Frontal cortex (tissue), 4 donors: ENCODE data around the gene HAAO. TPM values are rescaled to one million over a fixed set of nuclear protein-coding genes. Genes with fewer than 3 reads are reported as not detected.
"Not testable (repeated sequence)": the region's sequence is repeated elsewhere in the genome, so short reads cannot be mapped to it uniquely, and the experiment has no call there.

ENCODE experiments used
- DNase-seq, 2 donors: peaks; one replicate each; pipeline ENCODE4 v3.0.0; 2012; ENCODE audit warnings: low spot score in 2 of 2
- FAIRE-seq: peaks from 2 replicates; lab custom pipeline; 2012; peaks lifted over from hg19 to GRCh38; lab: Jason Lieb, UNC
- total RNA-seq: library from RNA; depleted of rRNA; stranded (reverse); fragments of >200 nt; gene quantifications from one replicate; pipeline ENCODE4 v1.2.3, GENCODE V29; 2014
- donor health status: control.
- donor health status: control.
- donor health status: control.

The HAAO gene
- total RNA-seq, 1 donor from 2014 or later: 0.82 TPM

- FAIRE-seq (no peak), DNase-seq (no peak)
Measured at GRCh38 chr2:42755191-42755880, 37.0 kb downstream of the HAAO start.

DNA sequence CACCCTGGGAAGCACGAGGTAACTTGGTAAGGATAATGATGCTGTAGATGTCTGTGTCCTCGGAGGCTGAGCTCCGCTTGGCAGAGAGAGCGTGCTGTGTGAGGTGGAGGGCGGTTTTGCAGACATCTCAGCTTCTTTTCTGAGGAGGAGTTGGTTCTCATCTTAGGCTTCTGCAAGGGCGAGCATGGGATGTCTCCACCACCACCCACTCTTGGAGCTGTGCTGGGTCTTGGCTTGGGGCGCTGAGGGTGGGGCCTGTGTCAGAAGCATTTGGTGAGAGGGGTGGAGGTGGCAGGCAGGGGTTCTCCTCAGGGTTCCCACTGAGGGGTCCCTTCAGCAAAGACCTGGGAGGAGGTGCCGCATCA is 37.6 kb downstream of the HAAO start:
- DNase-seq (no peak), FAIRE-seq (no peak)

DNA sequence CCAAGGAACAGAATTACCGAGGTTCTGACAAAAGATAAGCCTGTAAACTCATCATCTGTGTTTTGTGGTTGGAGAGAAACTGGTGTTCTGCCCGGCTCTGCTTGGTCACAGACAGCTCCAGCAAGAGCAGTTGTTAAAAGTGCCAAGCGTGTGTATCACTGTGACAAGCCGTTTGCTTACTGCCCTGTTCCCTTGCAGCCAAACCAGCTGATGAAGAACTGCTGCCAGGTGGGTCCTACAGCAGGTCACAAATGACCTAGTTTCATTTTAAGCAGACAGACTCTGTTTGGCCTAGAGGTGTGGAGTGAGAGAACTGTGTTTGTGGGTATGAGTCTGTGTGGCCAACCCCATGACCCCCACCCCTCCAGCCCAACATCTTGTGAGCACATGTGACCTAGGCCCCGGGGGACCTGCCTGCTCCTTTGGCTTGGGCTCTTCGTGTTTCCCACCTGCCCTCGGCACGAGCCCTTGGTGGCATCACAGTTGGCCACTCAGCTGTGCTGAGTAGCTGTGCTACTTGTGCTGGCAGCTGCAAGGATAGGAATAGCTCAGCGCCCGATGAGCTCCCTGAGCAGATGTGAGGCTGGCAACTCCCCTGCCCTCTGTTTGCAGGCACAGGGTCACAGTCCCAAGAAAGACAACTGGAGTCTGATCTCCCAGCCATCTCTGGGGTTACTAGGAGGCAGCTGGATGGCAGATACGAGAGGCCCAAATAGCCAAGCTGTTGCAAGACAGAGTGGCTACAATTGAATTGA is 38.2 kb downstream of the HAAO start:
- FAIRE-seq: no peak
- no peak for DNase-seq

DNA sequence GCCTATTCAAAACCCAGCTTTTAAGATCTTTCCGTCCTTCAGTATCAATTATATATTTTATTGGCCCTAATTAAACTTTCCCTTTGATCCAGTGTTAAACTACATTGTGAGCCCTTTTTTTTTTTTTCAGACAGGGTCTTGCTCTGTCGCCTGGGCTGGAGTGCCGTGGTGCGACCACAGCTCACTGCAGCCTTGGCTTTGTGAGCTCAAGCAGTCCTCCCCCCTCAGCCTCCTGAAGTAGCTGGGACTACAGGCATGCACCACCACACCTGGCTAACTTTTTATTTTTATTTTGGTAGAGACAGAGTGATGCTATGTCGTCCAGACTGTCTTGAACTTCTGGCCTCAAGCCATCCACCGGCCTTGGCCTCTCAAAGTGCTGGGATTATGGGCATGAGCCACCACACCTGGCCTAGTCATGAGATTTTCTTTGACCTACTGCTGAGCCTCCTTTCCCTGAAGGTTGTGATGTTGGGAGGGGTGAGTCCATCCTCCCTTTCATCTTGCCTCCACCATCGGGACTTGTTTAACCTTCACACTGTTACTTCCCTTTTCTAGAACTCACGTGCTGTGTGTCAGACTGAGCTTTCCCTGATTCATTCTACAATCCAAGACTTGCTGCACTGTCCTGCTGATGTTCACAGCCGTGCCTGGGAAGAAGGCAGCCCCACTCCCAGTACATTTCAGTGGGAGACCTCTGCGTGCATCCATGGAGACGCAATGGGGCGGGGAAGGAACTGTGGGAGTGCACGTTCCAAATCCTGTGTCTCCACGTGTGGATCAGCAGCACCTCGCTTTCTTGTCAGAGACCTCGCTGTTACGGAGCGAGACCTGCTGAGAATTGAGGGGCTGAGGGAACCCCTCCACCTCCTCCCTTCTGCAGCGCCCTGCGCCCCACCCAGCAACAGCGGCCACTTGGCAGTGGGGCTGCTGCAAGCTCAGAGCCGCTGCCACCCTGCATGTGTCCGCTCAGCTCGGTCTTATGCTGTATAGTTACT is 39.3 kb downstream of the HAAO start:
- FAIRE-seq (no peak), DNase-seq (no peak)

DNA sequence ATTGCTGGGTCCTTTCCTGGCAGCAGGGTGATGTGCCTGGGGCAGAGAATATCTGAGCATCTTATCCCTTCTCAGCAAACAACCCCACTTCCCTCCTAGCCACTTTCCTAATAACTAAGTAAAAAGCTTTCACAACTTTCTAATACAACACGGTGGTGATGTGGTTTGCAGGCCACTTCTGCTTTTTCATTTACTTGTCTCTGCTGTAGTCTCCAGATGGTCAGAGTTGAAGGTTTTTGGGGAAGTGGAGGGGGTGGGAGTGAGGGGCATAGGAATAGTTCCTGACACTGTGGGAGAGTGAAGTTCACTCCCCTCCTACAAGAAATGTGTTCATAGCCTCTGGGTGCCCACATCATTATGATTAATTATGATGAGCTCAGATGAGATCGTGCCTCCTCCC is 40.1 kb downstream of the HAAO start:
- no peak for DNase-seq
- no peak for FAIRE-seq

DNA sequence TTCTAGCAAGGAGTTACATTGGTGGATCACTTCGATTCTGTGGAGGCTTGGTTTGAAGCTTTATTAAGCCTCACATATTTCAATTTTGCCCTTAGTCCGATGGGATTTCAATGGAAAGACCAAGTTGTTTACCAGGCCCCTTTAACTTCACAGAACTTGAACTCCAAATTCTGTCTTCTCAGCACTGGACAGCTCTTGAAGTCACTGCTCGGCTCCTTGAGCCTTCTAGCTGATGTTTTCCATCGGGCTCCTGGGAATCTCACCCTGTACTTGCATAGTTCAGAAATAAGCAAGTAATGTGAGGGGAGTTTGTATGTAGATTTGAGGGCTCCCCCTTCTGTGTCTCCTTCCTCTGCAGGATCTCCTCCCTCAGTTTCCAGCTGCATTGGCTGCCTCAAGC is 43.5 kb downstream of the HAAO start:
- no peak for FAIRE-seq

DNA sequence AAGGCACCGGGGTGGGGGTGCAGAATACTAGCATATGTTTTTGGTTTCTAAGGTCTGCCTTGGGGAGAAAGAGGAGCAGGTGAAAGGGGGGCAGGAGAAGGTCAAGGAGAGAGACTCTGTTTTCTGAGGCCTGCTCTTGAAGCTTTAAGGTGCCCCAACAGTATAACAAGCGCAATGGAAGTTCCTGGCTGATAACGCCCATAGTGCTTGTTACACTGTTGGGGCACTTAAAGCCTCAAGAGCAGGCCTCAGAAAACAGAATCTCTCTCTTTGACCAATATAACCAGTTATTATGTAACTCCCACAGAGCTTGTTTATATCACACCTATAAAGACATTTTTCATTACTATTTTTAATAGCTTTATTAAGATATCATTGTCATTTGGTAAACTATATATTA is 45.0 kb downstream of the HAAO start:
- no peak for FAIRE-seq
- DNase-seq: no peak

More for the DNA sequence above, 43.5 kb downstream of the HAAO start:
- DNase-seq: no peak

DNA sequence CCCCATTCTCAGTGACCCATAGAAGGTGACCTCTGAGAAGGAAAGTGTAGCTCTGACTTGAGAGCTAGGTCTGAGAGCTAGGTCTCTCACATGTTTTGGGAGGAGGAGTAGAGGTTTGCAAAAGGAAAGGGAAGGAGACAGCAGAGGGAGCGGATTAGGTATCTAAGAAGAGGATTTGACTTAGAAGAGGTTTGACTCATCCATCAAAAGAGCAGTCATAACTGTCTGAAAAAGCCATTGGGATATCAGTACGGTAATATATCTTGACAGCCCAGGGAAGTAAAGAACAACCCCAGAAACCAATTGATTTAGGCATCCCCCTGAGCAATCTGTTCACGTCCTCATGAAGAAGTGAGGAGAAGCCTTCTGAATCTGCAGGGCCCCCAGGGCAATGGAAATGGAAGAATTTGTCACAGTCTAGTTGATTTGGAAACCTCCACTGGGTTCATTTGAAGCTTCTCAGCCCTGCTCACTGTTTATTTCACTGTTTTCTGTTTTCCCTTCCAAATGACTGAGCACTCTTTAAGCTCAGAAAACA is 47.8 kb downstream of the HAAO start:
- no peak for FAIRE-seq
- DNase-seq: no peak

DNA sequence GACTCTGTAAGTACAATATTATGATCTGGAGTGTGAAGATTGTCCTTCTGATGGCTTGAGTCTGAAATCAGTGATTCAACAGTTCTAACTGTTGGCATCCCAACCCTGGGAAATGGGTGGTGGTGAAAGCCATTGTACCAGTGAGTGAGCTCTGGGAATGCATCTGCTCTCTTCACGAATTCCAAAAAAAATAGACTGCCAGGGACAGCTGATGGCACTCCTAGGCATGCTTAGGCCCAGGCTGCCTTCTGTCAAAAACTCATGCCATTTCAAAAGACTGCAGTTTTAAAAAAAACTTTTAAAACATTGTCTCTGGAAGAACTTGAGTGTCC is 48.8 kb downstream of the HAAO start:
- DNase-seq (no peak), FAIRE-seq (no peak)

- FAIRE-seq (no peak), DNase-seq (no peak)
Measured at GRCh38 chr2:42742740-42743658, 49.4 kb downstream of the HAAO start.

DNA sequence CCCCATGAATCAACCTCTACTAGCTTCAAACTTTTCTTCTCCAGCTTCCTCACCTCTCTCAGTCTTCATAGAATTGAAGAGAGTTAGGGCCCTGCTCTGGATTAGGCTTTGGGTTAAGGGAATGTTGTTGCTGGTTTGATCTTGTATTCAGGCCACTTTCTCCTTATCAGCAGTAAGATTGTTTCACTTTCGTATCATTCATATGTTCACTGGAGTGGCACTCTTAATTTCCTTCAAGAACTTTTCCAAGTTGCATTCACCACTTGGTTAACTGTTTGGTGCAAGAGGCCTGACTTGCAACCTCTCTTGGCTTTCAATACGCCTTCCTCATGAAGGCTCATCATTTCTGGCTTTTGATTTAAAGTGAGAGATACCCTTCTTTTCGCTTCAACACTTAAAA is 51.2 kb downstream of the HAAO start:
- no peak for FAIRE-seq
- DNase-seq: no peak

DNA sequence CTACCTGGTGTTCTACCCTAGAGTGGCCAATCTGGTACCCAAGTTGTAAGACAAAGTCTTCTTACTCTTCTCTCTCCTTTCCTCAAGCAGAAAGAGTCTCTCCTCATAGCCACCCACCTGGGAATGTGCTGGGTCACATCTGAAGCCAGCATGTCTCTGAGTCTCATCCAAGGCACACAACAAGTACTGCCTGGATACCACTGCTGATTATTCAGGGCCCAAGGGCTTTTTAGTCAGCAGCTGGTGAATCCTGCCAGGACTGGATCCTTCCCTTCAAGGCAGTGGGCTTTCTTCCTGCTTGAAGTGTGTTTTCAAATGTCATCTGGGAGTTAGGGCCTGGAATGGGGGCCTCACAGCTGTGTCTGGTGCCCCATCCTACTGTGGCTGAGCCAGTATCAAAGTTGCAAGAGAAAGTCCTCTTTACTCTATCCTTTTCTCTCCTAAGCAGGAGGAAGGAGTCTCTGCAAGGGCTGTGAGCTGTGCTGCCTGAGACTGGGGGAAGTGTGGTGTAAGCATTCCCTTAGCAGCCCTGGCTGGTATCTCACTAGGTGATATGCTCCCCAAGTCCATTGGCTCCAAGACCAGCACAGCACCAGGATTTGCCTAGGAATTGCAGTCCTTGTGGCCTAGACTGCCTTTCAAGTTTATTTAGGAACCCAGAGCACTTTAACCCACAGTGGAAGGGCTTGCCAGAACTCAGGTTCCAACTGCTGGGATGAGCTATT is 55.6 kb downstream of the HAAO start:
- FAIRE-seq: no peak

DNA sequence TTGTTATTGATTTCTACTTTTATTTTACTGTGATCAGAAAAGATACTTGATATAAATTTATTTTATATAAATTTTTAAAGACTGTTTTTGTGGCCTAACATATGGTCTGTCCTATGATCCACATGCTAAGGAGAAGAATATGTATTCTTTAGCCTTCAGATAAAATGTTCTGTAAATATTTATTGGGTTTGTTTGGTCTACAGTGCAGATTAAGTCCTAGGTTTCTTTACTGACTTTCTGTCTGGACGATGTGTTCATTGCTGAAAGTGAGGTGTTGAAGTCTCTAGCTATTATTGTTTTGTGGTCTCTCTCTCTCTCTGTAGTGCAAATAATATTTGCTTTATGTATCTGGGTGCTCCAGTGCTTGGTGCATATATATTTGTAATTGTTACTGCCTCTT is 58.5 kb downstream of the HAAO start:
- no peak for DNase-seq
- FAIRE-seq: no peak

More for the DNA sequence above, 55.6 kb downstream of the HAAO start:
- DNase-seq: no peak

- DNase-seq, FAIRE-seq: not testable (repeated sequence)
Measured at GRCh38 chr2:42731316-42731715, 61.1 kb downstream of the HAAO start.

DNA sequence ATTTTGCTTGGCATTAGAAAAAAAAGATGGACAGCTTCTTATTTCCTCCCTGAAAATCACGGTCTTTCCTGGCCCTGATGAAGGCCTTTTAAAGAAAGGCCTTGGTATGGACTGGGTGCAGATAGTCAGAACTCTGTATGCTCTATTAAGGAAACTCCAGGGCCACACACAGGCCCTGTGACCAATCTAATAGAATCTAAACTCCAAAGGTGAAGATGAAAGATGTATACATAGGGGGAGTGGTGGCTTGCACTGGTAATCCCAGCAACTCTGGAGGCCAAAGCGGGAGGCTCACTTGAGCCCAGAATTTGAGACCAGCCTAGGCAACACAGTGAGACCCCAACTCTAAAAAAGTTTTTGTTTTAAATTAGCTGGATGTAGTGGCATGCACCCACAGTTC is 65.7 kb downstream of the HAAO start:
- no peak for DNase-seq
- FAIRE-seq: no peak

DNA sequence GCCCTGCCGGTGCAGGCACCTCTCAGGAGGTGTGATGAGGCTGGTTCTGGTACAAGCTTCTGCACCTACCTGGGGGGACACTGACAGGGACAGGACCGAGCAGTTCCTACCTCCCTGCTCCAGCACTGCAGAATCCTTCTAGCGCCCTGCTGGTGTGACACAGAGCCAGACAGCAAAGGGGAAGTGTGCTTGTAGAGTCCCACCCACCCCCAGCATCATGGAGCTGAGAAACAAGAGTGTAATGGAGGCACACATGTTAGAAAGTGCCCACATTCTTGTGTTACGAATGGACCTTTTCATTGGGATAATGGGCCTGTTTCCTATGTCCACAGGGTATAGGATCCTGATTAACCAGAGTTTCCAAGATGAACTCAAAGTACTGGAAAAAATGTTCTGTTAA is 66.7 kb downstream of the HAAO start:
- no peak for DNase-seq
- no peak for FAIRE-seq

GRCh38 chr2:42724886-42725285 is 67.5 kb downstream of the HAAO start:
- DNase-seq (no peak), FAIRE-seq (no peak)

DNA sequence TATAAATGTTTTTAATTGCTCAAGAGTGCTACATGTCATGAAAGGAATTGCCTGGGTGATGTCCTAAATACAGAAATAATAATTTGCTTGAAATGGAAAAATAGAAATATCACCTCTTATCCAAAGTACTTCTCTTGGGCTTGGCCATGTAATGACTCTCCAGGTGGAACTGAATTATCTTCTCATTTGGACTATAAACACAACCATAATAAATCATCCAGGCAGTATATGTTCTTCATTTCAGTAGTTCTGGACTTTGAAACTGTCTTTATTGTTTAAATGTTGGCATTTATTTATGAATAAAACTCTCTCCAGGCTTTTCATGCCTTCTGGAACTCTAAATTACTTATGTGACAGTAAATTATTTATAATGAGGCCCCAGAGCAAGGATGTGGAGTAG is 68.9 kb downstream of the HAAO start:
- DNase-seq (no peak), FAIRE-seq (no peak)
